HCT116 (cell line): Measurements from ENCODE around the gene LCN1. TPM values are rescaled to one million over a fixed set of nuclear protein-coding genes. Genes with fewer than 3 reads are reported as not detected.
"Not testable (repeated sequence)": the region's sequence is repeated elsewhere in the genome, so short reads cannot be mapped to it uniquely, and the experiment has no call there.

Experiments used
- ATAC-seq: fragments of 200-7000 bp; cut with Tn5 transposase; 2 replicates; pipeline ENCODE4 v1.9.1; 2020; ENCODE audit warnings: mild to moderate bottlenecking, moderate library complexity
- BruUV-seq: library from RNA; stranded (reverse); fragments of 400-500 nt; replicated peaks from 2 replicates; lab custom pipeline; 2021; lab: Mats Ljungman, UMichigan
- CTCF ChIA-PET: fragments of 300-600 bp; sonication (Branson Sonifier 250); formaldehyde crosslinking; loops from one replicate; lab custom pipeline; 2021; ENCODE audit warnings: antibody characterized with exemption; lab: Charles Lee
- POLR2A ChIA-PET: fragments of 300-600, 350-600 bp; sonication (Branson Sonifier 250); formaldehyde crosslinking; loops from one replicate; lab custom pipeline; 2021; ENCODE audit warnings: antibody characterized with exemption; lab: Charles Lee
- RAD21 ChIA-PET, 2 experiments: fragments of 300-600 bp; sonication (Branson Sonifier 250); formaldehyde crosslinking; loops; one replicate each; lab custom pipeline; 2023; ENCODE audit warnings: low total read pairs in 2 of 2; ENCODE audit not compliant: uncharacterized antibody in 2 of 2, unreplicated experiment in 2 of 2, low non-redundant PET in 1 of 2; lab: Charles Lee
- DNase-seq: peaks from one replicate; pipeline ENCODE4 v3.0.0-alpha.2; 2010; ENCODE audit warnings: low read depth, low spot score
- H2AFZ ChIP-seq: fragments of 200-600 bp; shearing (Covaris generic), sonication (generic); 2 replicates; pipeline ENCODE4 v1.6.1; 2017; ENCODE audit warnings: low read depth, mixed run types, mixed read lengths, antibody characterized with exemption, low read length; ENCODE audit not compliant: poor library complexity, severe bottlenecking
- H3K27ac ChIP-seq: 2 replicates; pipeline ENCODE4 v1.5.1; 2012; ENCODE audit warnings: low read depth, low read length
- H3K27me3 ChIP-seq: fragments of 200-600 bp; sonication (generic); 2 replicates; pipeline ENCODE4 v1.6.1; 2016; ENCODE audit warnings: mixed run types, low read length, mixed read lengths; ENCODE audit not compliant: insufficient read depth
- H3K36me3 ChIP-seq, 2 experiments: fragments of 200-500 bp in 1 of 2; fragments of 200-600 bp in 1 of 2; sonication (Bioruptor generic) in 1 of 2; sonication (generic) in 1 of 2; 2 replicates each; pipeline versions ENCODE4 v1.5.1 to v1.6.1; 2014 to 2016; ENCODE audit warnings: low read length in 2 of 2, inconsistent platforms in 1 of 2, mixed read lengths in 1 of 2, mixed run types in 1 of 2; ENCODE audit not compliant: insufficient read depth in 2 of 2, control insufficient read depth in 1 of 2
- H3K4me1 ChIP-seq, 2 experiments: fragments of 200-600 bp in 1 of 2; sonication (generic) in 1 of 2; 2 replicates each; pipeline versions ENCODE4 v1.5.1 to v1.6.1; 2012 to 2017; ENCODE audit warnings: low read length in 2 of 2, inconsistent platforms in 1 of 2, mild to moderate bottlenecking in 1 of 2, mixed read lengths in 1 of 2, mixed run types in 1 of 2, moderate library complexity in 1 of 2; ENCODE audit not compliant: insufficient read depth in 2 of 2, control insufficient read depth in 1 of 2
- H3K4me2 ChIP-seq: fragments of 200-600 bp; sonication (generic); 2 replicates; pipeline ENCODE4 v1.6.1; 2017; ENCODE audit warnings: mixed run types, low read length, mixed read lengths
- H3K4me3 ChIP-seq, 2 experiments: fragments of 200-600 bp in 1 of 2; sonication (generic) in 1 of 2; replicated peaks in 1 of 2; 2 replicates each; pipeline ENCODE4 v1.5.1; 2011 to 2016; ENCODE audit warnings: low read length in 2 of 2, control low read depth in 1 of 2, low read depth in 1 of 2, mild to moderate bottlenecking in 1 of 2, mixed read lengths in 1 of 2, mixed run types in 1 of 2
- H3K79me2 ChIP-seq: fragments of 200-600 bp; sonication (generic); 2 replicates; pipeline ENCODE4 v1.6.1; 2017; ENCODE audit warnings: mild to moderate bottlenecking, mixed run types, low read length, moderate library complexity, mixed read lengths; ENCODE audit not compliant: insufficient read depth
- H3K9ac ChIP-seq: fragments of 200-600 bp; sonication (generic); 2 replicates; pipeline ENCODE4 v1.6.1; 2016; ENCODE audit warnings: low read length, mixed read lengths
- H3K9me2 ChIP-seq: fragments of 200-600 bp; sonication (generic), shearing (Covaris generic); 2 replicates; pipeline ENCODE4 v1.6.1; 2017; ENCODE audit warnings: mixed run types, mild to moderate bottlenecking, moderate library complexity; ENCODE audit not compliant: insufficient read depth
- H3K9me3 ChIP-seq, 2 experiments: fragments of 200-500 bp in 1 of 2; fragments of 200-600 bp in 1 of 2; sonication (Bioruptor generic) in 1 of 2; sonication (generic) in 1 of 2; 2 replicates each; pipeline ENCODE4 v1.6.1; 2014 to 2017; ENCODE audit warnings: low read length in 2 of 2, mixed read lengths in 2 of 2, inconsistent platforms in 1 of 2, low read depth in 1 of 2, mild to moderate bottlenecking in 1 of 2, mixed run types in 1 of 2, moderate library complexity in 1 of 2; ENCODE audit not compliant: control insufficient read depth in 1 of 2, insufficient read depth in 1 of 2
- H4K20me1 ChIP-seq: fragments of 200-600 bp; sonication (generic), shearing (Covaris generic); 2 replicates; pipeline ENCODE4 v1.6.1; 2017; ENCODE audit warnings: mixed run types, mild to moderate bottlenecking, moderate library complexity; ENCODE audit not compliant: insufficient read depth
- FOSL1 ChIP-seq: IDR thresholded peaks from 2 replicates; pipeline ENCODE4 v1.6.1; 2012; ENCODE audit warnings: low read depth
- POLR2AphosphoS5 ChIP-seq: IDR thresholded peaks from 2 replicates; pipeline ENCODE4 v1.6.1; 2011; ENCODE audit warnings: mild to moderate bottlenecking, low read depth, low read length, moderate library complexity
- SIN3A ChIP-seq: IDR thresholded peaks from 2 replicates; pipeline ENCODE4 v1.6.1; 2012; ENCODE audit warnings: low read depth
- YY1 ChIP-seq: IDR thresholded peaks from 2 replicates; pipeline ENCODE4 v1.6.1; 2011; ENCODE audit warnings: low read length, low read depth, moderate library complexity, mild to moderate bottlenecking; ENCODE audit not compliant: insufficient replicate concordance; ENCODE audit errors: extremely low read depth
- intact Hi-C: fragments of 100-400 bp; cut with micrococcal nuclease; formaldehyde crosslinking; loops from 2 replicates; pipeline ENCODE4 v1.10.0; 2022
- total RNA-seq: library from RNA; stranded (reverse); gene quantifications from one replicate; pipeline ENCODE4 v1.2.1, GENCODE V29; 2021; ENCODE audit not compliant: unreplicated experiment
- TF ChIP-seq, protein P1 (sequence below): IDR thresholded peaks from 2 replicates; pipeline ENCODE4 v1.6.1; 2011; ENCODE audit warnings: mild to moderate bottlenecking, low read length, moderate library complexity; ENCODE audit not compliant: insufficient replicate concordance; ENCODE audit errors: extremely low read depth

The LCN1 gene
- total RNA-seq, 1 experiment from 2014 or later: not detected

DNA sequence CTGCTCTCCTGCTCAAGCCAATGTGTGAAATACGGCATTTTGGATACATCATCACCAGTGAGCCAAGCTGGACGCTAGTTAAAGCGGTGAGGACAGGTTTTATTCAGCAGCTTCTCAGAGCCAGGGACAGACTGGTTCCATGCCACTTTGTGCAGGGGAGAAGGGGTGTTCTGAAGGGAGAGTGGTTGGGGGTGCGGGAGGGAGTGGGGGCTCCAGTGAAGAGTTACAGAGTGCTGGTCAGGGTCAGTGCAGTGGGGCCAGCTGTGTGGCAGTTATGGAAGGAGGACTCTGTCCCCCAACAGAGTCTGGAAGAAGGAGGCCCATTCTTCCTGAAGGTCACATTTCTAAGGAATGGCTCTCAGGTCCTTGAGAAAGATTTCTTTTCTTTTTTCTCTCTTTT, 13.6 kb downstream of the LCN1 start:
- H4K20me1 ChIP-seq, H3K4me1 ChIP-seq, H3K36me3 ChIP-seq, CTCF ChIA-PET, H3K27ac ChIP-seq, H3K9ac ChIP-seq, ATAC-seq, H3K79me2 ChIP-seq, BruUV-seq, H3K9me2 ChIP-seq, intact Hi-C loops, H3K4me2 ChIP-seq, POLR2A ChIA-PET, H3K4me3 ChIP-seq, H2AFZ ChIP-seq, H3K9me3 ChIP-seq, DNase-seq, RAD21 ChIA-PET: not testable (repeated sequence)
- peaks cover 13% of the 10 kb centered on the region; the same call in 1 of the 2 replicates for H3K27me3 ChIP-seq

DNA sequence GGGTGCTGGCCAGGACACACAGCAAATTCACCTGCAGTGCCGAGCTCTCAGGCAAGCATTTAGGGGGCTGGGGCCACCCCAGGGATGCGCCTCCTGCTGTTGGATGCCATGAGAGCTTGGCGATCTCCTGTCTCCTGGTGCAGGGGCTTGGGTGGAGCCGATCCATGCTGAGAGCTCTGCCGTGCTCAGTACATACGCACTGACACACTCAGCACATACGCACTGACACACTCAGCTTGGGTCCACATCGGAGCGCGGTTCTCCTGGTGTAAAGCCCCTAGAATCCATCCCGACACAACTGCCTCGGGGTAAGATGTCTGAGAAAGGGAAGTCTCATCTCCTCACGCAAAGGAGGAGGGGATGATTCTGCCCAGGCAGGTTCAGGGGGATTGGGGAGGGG, 14.4 kb downstream of the LCN1 start:
- intact Hi-C loops, BruUV-seq, H3K79me2 ChIP-seq, H3K9me2 ChIP-seq, ATAC-seq, CTCF ChIA-PET, H2AFZ ChIP-seq, RAD21 ChIA-PET, H3K4me3 ChIP-seq, H3K4me1 ChIP-seq, DNase-seq, H4K20me1 ChIP-seq, H3K27ac ChIP-seq, POLR2A ChIA-PET, H3K36me3 ChIP-seq, H3K9me3 ChIP-seq, H3K4me2 ChIP-seq, H3K9ac ChIP-seq: not testable (repeated sequence)
- H3K27me3 ChIP-seq: peaks cover 16% of the 10 kb centered on the region; the same call in 1 of the 2 replicates

DNA sequence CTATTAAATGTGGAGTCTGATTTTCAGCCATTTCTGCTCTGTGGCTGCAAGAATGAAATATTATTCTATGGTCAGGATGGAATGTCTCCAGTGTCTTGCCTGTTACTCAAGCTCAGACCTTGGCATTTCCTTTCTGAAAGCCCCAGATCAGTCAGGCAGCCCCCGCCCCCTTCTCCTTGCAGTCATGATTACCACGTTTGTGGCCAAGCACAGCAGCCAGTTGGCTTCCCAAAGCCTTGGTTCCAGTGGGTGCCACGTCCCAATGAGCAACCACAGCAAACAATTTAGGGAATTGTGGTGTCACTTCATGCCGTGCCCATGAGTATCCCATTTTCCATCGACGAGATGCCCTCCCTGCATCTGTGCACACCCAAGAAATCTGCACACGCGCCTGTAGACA, 15.0 kb downstream of the LCN1 start:
- Histone ChIP-seq H3K9me2 (no peaks in the 10 kb centered on the region), H3K27me3 (peaks cover 18% of the 10 kb centered on the region; the same call in 1 of the 2 replicates), H3K9ac (no peak overlapping the region), H3K36me3 (no peaks in the 10 kb centered on the region), H3K9me3 (no peaks in the 10 kb centered on the region), H3K4me3 (no peak overlapping the region), H3K79me2 (no peaks in the 10 kb centered on the region), H3K4me1 (no peaks in the 10 kb centered on the region), H3K27ac (no peak overlapping the region), H4K20me1 (no peaks in the 10 kb centered on the region), H2AFZ (no peak overlapping the region), H3K4me2 (no peak overlapping the region)
- ChIA-PET RAD21 (no interaction called here), CTCF (no interaction called here), POLR2A (no interaction called here)
- TF ChIP-seq FOSL1: no peak
- TF ChIP-seq, protein P1, sequence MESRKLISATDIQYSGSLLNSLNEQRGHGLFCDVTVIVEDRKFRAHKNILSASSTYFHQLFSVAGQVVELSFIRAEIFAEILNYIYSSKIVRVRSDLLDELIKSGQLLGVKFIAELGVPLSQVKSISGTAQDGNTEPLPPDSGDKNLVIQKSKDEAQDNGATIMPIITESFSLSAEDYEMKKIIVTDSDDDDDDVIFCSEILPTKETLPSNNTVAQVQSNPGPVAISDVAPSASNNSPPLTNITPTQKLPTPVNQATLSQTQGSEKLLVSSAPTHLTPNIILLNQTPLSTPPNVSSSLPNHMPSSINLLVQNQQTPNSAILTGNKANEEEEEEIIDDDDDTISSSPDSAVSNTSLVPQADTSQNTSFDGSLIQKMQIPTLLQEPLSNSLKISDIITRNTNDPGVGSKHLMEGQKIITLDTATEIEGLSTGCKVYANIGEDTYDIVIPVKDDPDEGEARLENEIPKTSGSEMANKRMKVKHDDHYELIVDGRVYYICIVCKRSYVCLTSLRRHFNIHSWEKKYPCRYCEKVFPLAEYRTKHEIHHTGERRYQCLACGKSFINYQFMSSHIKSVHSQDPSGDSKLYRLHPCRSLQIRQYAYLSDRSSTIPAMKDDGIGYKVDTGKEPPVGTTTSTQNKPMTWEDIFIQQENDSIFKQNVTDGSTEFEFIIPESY: no peak
- TF ChIP-seq YY1: no peak
- no peak for TF ChIP-seq POLR2AphosphoS5
- no peak for TF ChIP-seq SIN3A
- no TSS peak for BruUV-seq
- DNase-seq: no peak
- ATAC-seq: no peak
- intact Hi-C loops: no loop called here
